Ishikawa (cell line): ENCODE results near the gene XXYLT1.

Experiments
- CEBPB ChIP-seq: IDR thresholded peaks from 2 replicates; pipeline ENCODE4 v1.6.1; 2012
- CREB1 ChIP-seq: IDR thresholded peaks from 2 replicates; pipeline ENCODE4 v1.6.1; 2012; ENCODE audit warnings: low read depth
- EGR1 ChIP-seq: IDR thresholded peaks from 2 replicates; pipeline ENCODE4 v1.6.1; 2012
- EP300 ChIP-seq: IDR thresholded peaks from 2 replicates; pipeline ENCODE4 v1.6.1; 2012; ENCODE audit warnings: borderline replicate concordance
- FOXM1 ChIP-seq: IDR thresholded peaks from 2 replicates; pipeline ENCODE4 v1.6.1; 2012; ENCODE audit warnings: low read depth, borderline replicate concordance
- NFIC ChIP-seq: IDR thresholded peaks from 2 replicates; pipeline ENCODE4 v1.6.1; 2012
- RAD21 ChIP-seq: IDR thresholded peaks from 2 replicates; pipeline ENCODE4 v1.6.1; 2012; ENCODE audit warnings: low read depth
- REST ChIP-seq: IDR thresholded peaks from 2 replicates; pipeline ENCODE4 v1.6.1; 2012; ENCODE audit warnings: low read depth, mild to moderate bottlenecking
- TAF1 ChIP-seq: IDR thresholded peaks from 2 replicates; pipeline ENCODE4 v1.6.1; 2012; ENCODE audit warnings: low read depth, mild to moderate bottlenecking
- TCF12 ChIP-seq: IDR thresholded peaks from 2 replicates; pipeline ENCODE4 v1.6.1; 2012; ENCODE audit warnings: low read depth
- TEAD4 ChIP-seq: IDR thresholded peaks from 2 replicates; pipeline ENCODE4 v1.6.1; 2012
- YY1 ChIP-seq: IDR thresholded peaks from 2 replicates; pipeline ENCODE4 v1.6.1; 2012; ENCODE audit warnings: low read depth
- ZBTB7A ChIP-seq: IDR thresholded peaks from 2 replicates; pipeline ENCODE4 v1.6.1; 2012; ENCODE audit warnings: low read depth
- TF ChIP-seq, protein P1 (sequence below): IDR thresholded peaks from 2 replicates; pipeline ENCODE4 v1.6.1; 2012
- TF ChIP-seq, protein P2 (sequence below): IDR thresholded peaks from 2 replicates; pipeline ENCODE4 v1.6.1; 2012

Gene XXYLT1

GRCh38 chr3:195200010-195200822 lies 70.7 kb downstream of the XXYLT1 start:
- no peak for TF ChIP-seq FOXM1
- no peak for TF ChIP-seq YY1
- no peak for TF ChIP-seq ZBTB7A
- no peak for TF ChIP-seq TEAD4
- no peak for TF ChIP-seq TCF12
- TF ChIP-seq CREB1, result no peak
- TF ChIP-seq EP300, result no peak
- TF ChIP-seq REST, result no peak
- TF ChIP-seq NFIC, result no peak

GRCh38 chr3:195198426-195199346 lies 72.3 kb downstream of the XXYLT1 start:
- TF ChIP-seq REST (no peak), TEAD4 (no peak), TCF12 (no peak), CREB1 (no peak), CEBPB (no peak), TAF1 (no peak), NFIC (no peak)
- TF ChIP-seq, protein P1, sequence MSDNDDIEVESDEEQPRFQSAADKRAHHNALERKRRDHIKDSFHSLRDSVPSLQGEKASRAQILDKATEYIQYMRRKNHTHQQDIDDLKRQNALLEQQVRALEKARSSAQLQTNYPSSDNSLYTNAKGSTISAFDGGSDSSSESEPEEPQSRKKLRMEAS, result no peak

DNA sequence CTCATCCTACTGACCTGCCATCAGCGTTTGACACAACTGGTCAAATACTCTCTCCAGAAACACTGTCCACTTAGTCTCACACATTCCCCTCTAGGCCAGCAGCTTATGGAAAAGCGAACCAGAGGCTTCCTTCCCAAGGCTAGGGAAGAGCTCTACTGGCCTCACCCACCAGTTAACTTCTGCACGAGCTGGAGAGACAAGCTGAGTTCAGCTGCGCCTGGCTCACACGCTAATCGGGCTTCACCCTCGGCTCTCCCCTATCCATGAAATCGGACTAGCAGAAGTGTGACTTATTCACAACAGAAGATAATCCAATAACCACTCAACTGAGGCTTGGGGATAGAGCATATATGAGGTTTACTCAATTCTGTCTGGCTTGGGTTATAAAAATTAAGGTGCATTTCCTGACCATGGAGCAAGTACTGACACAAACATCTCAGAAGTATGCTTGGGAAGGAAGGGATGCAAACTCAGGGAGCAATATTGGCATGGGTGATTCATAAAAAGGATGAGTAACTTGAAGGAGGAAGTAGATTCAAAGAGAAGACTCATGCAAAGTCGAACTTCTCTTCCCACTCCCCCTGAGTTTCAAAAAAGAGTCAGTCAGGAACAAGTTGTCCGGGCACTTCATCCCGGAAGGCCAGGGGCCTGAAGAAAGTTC lies 73.1 kb downstream of the XXYLT1 start:
- TF ChIP-seq TEAD4 (no peak), CEBPB (no peak), EGR1 (no peak), NFIC (no peak), CREB1 (no peak), TAF1 (no peak), FOXM1 (no peak), TCF12 (no peak), ZBTB7A (no peak), YY1 (no peak), RAD21 (no peak), REST (no peak), EP300 (no peak)
- TF ChIP-seq, protein P1, result no peak
- TF ChIP-seq, protein P2, sequence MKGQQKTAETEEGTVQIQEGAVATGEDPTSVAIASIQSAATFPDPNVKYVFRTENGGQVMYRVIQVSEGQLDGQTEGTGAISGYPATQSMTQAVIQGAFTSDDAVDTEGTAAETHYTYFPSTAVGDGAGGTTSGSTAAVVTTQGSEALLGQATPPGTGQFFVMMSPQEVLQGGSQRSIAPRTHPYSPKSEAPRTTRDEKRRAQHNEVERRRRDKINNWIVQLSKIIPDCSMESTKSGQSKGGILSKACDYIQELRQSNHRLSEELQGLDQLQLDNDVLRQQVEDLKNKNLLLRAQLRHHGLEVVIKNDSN, result no peak

DNA sequence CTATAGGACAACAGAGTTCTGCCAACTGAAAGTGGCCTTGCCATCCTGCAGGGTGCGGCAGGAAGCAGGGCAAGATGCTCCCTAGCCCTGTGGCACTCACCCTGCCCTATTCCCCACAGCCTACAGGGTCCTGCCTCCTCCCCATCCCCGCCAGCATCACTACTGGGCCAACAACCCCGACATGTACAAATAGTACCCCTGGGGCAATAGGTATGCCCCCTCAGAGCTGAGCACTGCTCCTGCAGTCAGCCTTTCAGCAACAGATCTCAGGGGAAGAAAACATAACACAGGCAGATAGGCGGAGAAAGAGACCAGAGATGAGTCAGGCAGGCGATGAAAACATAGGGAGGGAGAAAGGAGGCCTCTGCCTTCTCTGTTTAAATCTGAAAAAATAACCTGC lies 74.7 kb downstream of the XXYLT1 start:
- TF ChIP-seq TEAD4 (no peak), CREB1 (no peak)
